Naive thymus-derived CD4-positive, alpha-beta T cell (primary cell): ENCODE data around the gene KLHL5. TPM values are rescaled to one million over a fixed set of nuclear protein-coding genes. Genes with fewer than 3 reads are reported as not detected.

Source experiments
- ATAC-seq: fragments of 150-1000 bp; cut with Tn5 transposase; 2 replicates; pipeline ENCODE4 v1.10.0; 2021; ENCODE audit warnings: mild to moderate bottlenecking, moderate library complexity
- CTCF ChIA-PET: fragments of 350-600 bp; sonication (Branson Sonifier 250); formaldehyde crosslinking; loops from one replicate; lab custom pipeline; 2021; ENCODE audit warnings: antibody characterized with exemption; lab: Charles Lee
- POLR2A ChIA-PET: fragments of 350-600 bp; sonication (Branson Sonifier 250); formaldehyde crosslinking; loops from one replicate; lab custom pipeline; 2021; ENCODE audit warnings: antibody characterized with exemption, inconsistent platforms; lab: Charles Lee
- DNase-seq, 9 donors: peaks; one replicate each; pipeline versions ENCODE4 v3.0.0 to v3.0.0-alpha.2; 2020 to 2022; ENCODE audit warnings: mixed read lengths in 1 of 9
- H3K27ac ChIP-seq: one replicate; pipeline ENCODE4 v1.7.0; 2013; ENCODE audit warnings: mild to moderate bottlenecking, low read depth, low read length, moderate library complexity
- H3K27me3 ChIP-seq, 2 donors: one replicate each; pipeline ENCODE4 v1.7.0; 2013; ENCODE audit warnings: low read length in 2 of 2, mild to moderate bottlenecking in 2 of 2, moderate library complexity in 2 of 2; ENCODE audit not compliant: control insufficient read depth in 2 of 2, insufficient read depth in 2 of 2
- H3K36me3 ChIP-seq, 3 experiments: 1 replicate in 2 of 3; 2 replicates in 1 of 3; pipeline ENCODE4 v1.7.0; 2013; ENCODE audit warnings: low read length in 3 of 3, mild to moderate bottlenecking in 3 of 3, moderate library complexity in 1 of 3; ENCODE audit not compliant: insufficient read depth in 3 of 3, control insufficient read depth in 2 of 3
- H3K4me1 ChIP-seq, 2 donors: one replicate each; pipeline ENCODE4 v1.7.0; 2013; ENCODE audit warnings: low read length in 2 of 2, mild to moderate bottlenecking in 2 of 2, moderate library complexity in 1 of 2; ENCODE audit not compliant: control insufficient read depth in 2 of 2, insufficient read depth in 2 of 2
- H3K4me3 ChIP-seq: 2 replicates; pipeline ENCODE4 v1.7.0; 2013; ENCODE audit warnings: mild to moderate bottlenecking, low read length
- H3K9me3 ChIP-seq, 3 experiments: 1 replicate in 2 of 3; 2 replicates in 1 of 3; pipeline ENCODE4 v1.7.0; 2013; ENCODE audit warnings: low read length in 3 of 3; ENCODE audit not compliant: control insufficient read depth in 2 of 3
- H3K27ac Mint-ChIP-seq, 9 donors: one replicate each; pipeline ENCODE4 v1.8.0; 2020 to 2022; ENCODE audit warnings: mixed read lengths in 9 of 9, mild to moderate bottlenecking in 8 of 9, moderate library complexity in 5 of 9, inconsistent platforms in 2 of 9
- H3K27me3 Mint-ChIP-seq, 5 donors: one replicate each; pipeline ENCODE4 v1.8.0; 2021 to 2022; ENCODE audit warnings: mixed read lengths in 5 of 5, mild to moderate bottlenecking in 1 of 5
- H3K36me3 Mint-ChIP-seq, 5 donors: one replicate each; pipeline ENCODE4 v1.8.0; 2020 to 2022; ENCODE audit warnings: mixed read lengths in 5 of 5, mild to moderate bottlenecking in 3 of 5, inconsistent platforms in 1 of 5
- H3K4me1 Mint-ChIP-seq, 7 donors: one replicate each; pipeline ENCODE4 v1.8.0; 2020 to 2022; ENCODE audit warnings: mixed read lengths in 7 of 7, mild to moderate bottlenecking in 3 of 7, inconsistent platforms in 1 of 7
- H3K4me3 Mint-ChIP-seq, 10 donors: one replicate each; pipeline ENCODE4 v1.8.0; 2020 to 2022; ENCODE audit warnings: mild to moderate bottlenecking in 10 of 10, mixed read lengths in 10 of 10, moderate library complexity in 6 of 10, inconsistent platforms in 2 of 10
- H3K9me3 Mint-ChIP-seq, 11 donors: one replicate each; pipeline ENCODE4 v1.8.0; 2020 to 2022; ENCODE audit warnings: mixed read lengths in 11 of 11, mild to moderate bottlenecking in 4 of 11, inconsistent platforms in 1 of 11, moderate library complexity in 1 of 11
- intact Hi-C, 2 donors: fragments of 100-400 bp; cut with micrococcal nuclease; formaldehyde crosslinking; loops; one replicate each; pipeline ENCODE4 v1.15.1; 2023
- polyA plus RNA-seq, 2 donors: library from polyadenylated mRNA; unstranded; fragments of 300-500 nt; fragmentation: Illumina TruSeq; gene quantifications; one replicate each; pipeline ENCODE4 v1.2.3, GENCODE V29; 2021
- total RNA-seq, 6 experiments: library from RNA in 5 of 6; stranded (reverse) in 5 of 6; gene quantifications; 1 replicate in 5 of 6; 2 replicates in 1 of 6; pipeline ENCODE4 v1.2.3 and lab custom pipeline; 2021 to 2026

Gene KLHL5
- total and polyA plus RNA-seq, 7 experiments from 2014 or later = 8.7 to 56.7 (median 25.6) TPM

DNA sequence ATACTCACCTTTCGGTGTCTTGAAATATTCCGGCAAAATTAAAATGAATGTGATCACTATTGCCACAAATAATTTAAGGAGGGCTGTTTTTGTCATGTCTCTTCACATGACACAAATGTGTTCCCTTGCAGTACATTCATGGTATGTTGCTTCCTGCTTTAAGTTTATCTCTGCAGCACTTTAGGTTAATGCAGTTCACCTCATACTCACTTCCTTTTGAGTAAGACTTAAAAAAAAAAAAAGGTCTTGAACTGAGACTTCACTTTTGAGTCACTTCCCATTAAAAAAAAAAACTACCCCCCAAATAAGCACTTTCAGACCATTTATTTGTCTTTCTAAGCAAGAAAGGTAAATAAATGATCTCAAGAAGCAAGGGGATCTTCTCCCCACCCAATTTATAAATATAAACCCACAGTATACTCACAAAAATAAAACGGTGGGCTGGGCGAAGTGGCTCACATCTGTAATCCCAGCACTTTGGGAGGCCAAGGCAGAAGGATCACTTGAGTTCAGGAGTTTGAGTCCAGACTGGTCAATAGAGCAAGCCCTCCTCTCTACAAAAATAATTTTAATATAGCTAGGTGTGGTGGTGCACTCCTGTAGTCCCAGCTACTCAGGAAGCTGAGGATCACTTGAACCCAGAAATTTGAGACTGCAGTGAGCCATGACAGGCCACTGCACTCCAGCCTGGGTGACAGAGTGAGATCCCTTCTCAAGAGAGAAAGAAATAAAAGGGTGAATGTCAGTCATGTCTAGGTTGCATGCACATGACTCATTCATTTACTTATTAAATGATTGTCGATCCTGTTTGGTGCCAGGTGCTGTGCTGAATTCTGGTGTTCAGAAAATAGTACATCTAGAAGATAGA, 29.6 kb upstream of the KLHL5 start, which contains the start of gene TMEM156:
Gene TMEM156, minus strand, starts transcription at position 192 of the 868 bp plus-strand sequence. Its CDS starts 96 bp downstream, at position 96.
- no peaks in the 10 kb centered on the region for H3K27me3 Mint-ChIP-seq
- Histone ChIP-seq H3K4me1 (peaks cover 29 to 45% of the 10 kb centered on the region in 2 donors), H3K27me3 (no peaks in the 10 kb centered on the region), H3K36me3 (no peaks in the 10 kb centered on the region), H3K27ac (peak within 1 kb of the TSS; percentile 55), H3K9me3 (no peaks in the 10 kb centered on the region), H3K4me3 (peak within 1 kb of the TSS; percentile 61)
- H3K9me3 Mint-ChIP-seq = no peaks in the 10 kb centered on the region
- CTCF ChIA-PET = interaction anchor here (0.6 kb wide), 2 partner anchors 9 to 653 kb away, joined by 3 to 4 read pairs; no protein-coding TSS in a partner anchor
- peak within 1 kb of the TSS; percentile 19 to 93 (median 87) for H3K27ac Mint-ChIP-seq
- peaks cover 16 to 55% (median 44%) of the 10 kb centered on the region in 7 donors for H3K4me1 Mint-ChIP-seq
- ATAC-seq (peak; percentile 93), DNase-seq (peak in 7 of 9 donors; percentile 59 to 77 (median 70))
- intact Hi-C loops = loop anchor here (1.0 to 5.0 kb wide), 12 partner anchors 12 to 605 kb away; partner anchors contain the start of genes KLF3 (in 1 of the 2), LIAS (in 1 of the 2), RPL9 (in 1 of the 2) and SMIM14 (in 1 of the 2)
- peak within 1 kb of the TSS; percentile 65 to 89 (median 82) for H3K4me3 Mint-ChIP-seq
- POLR2A ChIA-PET = interaction anchor here (0.6 to 7.0 kb wide), 3 partner anchors 13 to 647 kb away, joined by 3 to 76 read pairs (median 4); no protein-coding TSS in a partner anchor
- H3K36me3 Mint-ChIP-seq = peaks cover 0 to 5% (median 0%) of the 10 kb centered on the region in 5 donors

DNA sequence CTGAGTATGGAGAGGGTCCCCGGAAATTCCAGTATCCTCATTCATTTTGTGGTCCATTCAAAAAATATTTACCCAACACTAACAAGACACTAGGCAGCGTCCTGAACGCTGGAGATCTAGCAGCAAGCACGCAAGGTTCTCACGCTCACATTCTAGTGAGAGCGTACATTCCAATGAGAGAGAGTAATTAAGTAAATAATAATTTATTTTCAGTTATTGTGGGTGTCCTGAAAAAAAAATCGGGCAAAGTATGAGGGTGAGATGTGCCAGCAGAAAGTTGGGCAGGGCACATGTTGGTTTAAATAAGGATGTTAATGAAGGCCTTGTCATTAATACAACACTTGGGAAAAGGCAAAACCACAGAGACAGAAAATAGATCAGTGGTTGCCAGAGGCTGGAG, 25.9 kb upstream of the KLHL5 start:
- CTCF ChIA-PET = no interaction called here
- no peaks in the 10 kb centered on the region for H3K27me3 Mint-ChIP-seq
- no peaks in the 10 kb centered on the region for H3K36me3 ChIP-seq

DNA sequence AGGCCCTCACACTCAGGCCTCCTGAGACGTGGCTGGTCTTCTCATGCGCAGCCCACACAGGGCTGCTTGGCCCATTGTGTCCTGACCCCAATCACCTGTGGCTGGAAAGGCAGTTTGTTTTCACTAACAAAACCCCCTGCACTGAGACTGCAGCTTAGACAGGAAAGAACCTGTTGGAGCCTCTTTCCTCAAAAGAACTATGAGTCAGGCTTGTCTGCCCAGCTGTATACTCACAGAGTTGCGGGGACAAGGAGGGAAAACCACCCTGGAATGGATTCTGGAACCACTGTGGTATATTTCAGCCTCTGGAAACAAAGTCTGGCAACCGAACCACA, 24.6 kb upstream of the KLHL5 start:
- H3K4me1 ChIP-seq = peaks cover 7 to 16% of the 10 kb centered on the region in 2 donors
- Mint-ChIP-seq H3K4me3 (peak overlapping the region in 1 of 10 donors; percentile 18), H3K27me3 (no peaks in the 10 kb centered on the region), H3K9me3 (no peaks in the 10 kb centered on the region), H3K27ac (peak overlapping the region in 1 of 9 donors; percentile 58), H3K36me3 (peaks cover 0 to 1% (median 0%) of the 10 kb centered on the region in 5 donors), H3K4me1 (peaks cover 3 to 42% (median 21%) of the 10 kb centered on the region in 7 donors)
- H3K36me3 ChIP-seq = no peaks in the 10 kb centered on the region
- intact Hi-C loops = no loop called here
- no peaks in the 10 kb centered on the region for H3K9me3 ChIP-seq
- POLR2A ChIA-PET = interaction anchor here (0.6 kb wide), 1 partner anchor 918 kb away, joined by 5 read pairs; no protein-coding TSS in a partner anchor
- DNase-seq = no peak
- CTCF ChIA-PET = no interaction called here
- ATAC-seq = no peak
- no peak overlapping the region for H3K27ac ChIP-seq
- no peak overlapping the region for H3K4me3 ChIP-seq
- H3K27me3 ChIP-seq = no peaks in the 10 kb centered on the region

More for the DNA sequence above, 25.9 kb upstream of the KLHL5 start:
- Histone ChIP-seq H3K9me3 (no peaks in the 10 kb centered on the region), H3K4me1 (peaks cover 9 to 17% of the 10 kb centered on the region in 2 donors), H3K27ac (no peak overlapping the region), H3K4me3 (no peak overlapping the region), H3K27me3 (no peaks in the 10 kb centered on the region)
- H3K27ac Mint-ChIP-seq = peak overlapping the region in 1 of 9 donors; percentile 38
- no peak overlapping the region for H3K4me3 Mint-ChIP-seq
- POLR2A ChIA-PET = no interaction called here
- DNase-seq (no peak), ATAC-seq (no peak)
- H3K9me3 Mint-ChIP-seq = no peaks in the 10 kb centered on the region
- peaks cover 0 to 1% (median 0%) of the 10 kb centered on the region in 5 donors for H3K36me3 Mint-ChIP-seq
- intact Hi-C loops = no loop called here
- H3K4me1 Mint-ChIP-seq = peaks cover 0 to 41% (median 23%) of the 10 kb centered on the region in 7 donors

DNA sequence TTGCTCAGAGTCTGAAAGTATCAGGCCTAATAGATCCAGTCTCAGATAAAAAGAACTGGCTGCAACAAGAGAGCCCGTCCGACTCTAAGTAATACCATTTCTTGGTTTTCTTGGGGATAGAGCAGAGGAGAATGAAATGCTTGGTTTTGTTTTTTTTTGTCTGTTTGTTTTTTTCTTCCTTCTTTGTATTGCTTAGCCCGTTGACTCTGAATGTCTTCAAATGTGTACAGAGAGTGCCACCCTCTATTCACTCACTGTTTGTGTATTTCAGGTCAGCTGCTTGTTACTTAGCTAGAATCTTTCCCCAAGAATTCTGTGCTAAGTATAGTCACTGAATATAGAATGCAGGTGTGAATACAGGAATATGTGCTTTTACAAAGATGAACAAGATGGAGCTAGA, 24.1 kb upstream of the KLHL5 start:
- no peaks in the 10 kb centered on the region for H3K36me3 ChIP-seq
- H3K27me3 Mint-ChIP-seq = no peaks in the 10 kb centered on the region
- POLR2A ChIA-PET = interaction anchor here (0.5 to 0.7 kb wide), 3 partner anchors 124 to 1467 kb away, joined by 3 to 5 read pairs (median 3); no protein-coding TSS in a partner anchor
- H3K9me3 ChIP-seq = no peaks in the 10 kb centered on the region
- ATAC-seq = no peak
- H3K4me3 Mint-ChIP-seq = no peak overlapping the region
- intact Hi-C loops = no loop called here
- no peak overlapping the region for H3K27ac ChIP-seq
- DNase-seq = no peak
- H3K36me3 Mint-ChIP-seq = peaks cover 0 to 1% (median 0%) of the 10 kb centered on the region in 5 donors
- H3K4me3 ChIP-seq = no peak overlapping the region
- peaks cover 3 to 40% (median 19%) of the 10 kb centered on the region in 7 donors for H3K4me1 Mint-ChIP-seq
- peak overlapping the region in 2 of 9 donors; percentile 29 to 58 for H3K27ac Mint-ChIP-seq
- CTCF ChIA-PET = no interaction called here
- H3K27me3 ChIP-seq = no peaks in the 10 kb centered on the region
- no peaks in the 10 kb centered on the region for H3K9me3 Mint-ChIP-seq
- H3K4me1 ChIP-seq = peaks cover 2 to 11% of the 10 kb centered on the region in 2 donors

DNA sequence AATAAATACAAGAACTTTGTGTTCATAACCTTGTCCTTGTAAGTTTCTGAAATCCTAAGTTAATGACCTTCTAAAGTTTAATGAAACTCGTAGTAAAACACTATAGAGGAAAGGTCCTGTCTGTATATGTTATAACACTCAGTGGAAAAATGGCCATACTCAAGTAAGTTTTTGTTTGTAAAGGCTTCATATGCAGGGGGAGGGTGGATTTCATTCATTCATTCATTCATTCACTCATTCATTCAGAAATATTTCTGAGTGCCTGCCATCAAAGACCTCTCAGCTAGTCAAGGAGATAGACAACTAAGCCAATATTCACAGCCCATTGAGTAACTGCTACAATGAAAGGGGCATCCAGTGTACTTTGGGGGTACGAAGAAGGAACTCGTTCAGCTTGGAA, 22.9 kb upstream of the KLHL5 start:
- intact Hi-C loops = no loop called here
- POLR2A ChIA-PET = no interaction called here
- Histone ChIP-seq H3K36me3 (no peaks in the 10 kb centered on the region), H3K27me3 (no peaks in the 10 kb centered on the region), H3K4me1 (peaks cover 8 to 10% of the 10 kb centered on the region in 2 donors), H3K27ac (no peak overlapping the region), H3K9me3 (no peaks in the 10 kb centered on the region), H3K4me3 (no peak overlapping the region)
- Mint-ChIP-seq H3K4me3 (no peak overlapping the region), H3K36me3 (peaks cover 0 to 1% (median 0%) of the 10 kb centered on the region in 5 donors), H3K27ac (no peak overlapping the region), H3K27me3 (no peaks in the 10 kb centered on the region), H3K4me1 (peaks cover 3 to 43% (median 20%) of the 10 kb centered on the region in 7 donors), H3K9me3 (no peaks in the 10 kb centered on the region)
- ATAC-seq (no peak), DNase-seq (no peak)
- CTCF ChIA-PET = no interaction called here

DNA sequence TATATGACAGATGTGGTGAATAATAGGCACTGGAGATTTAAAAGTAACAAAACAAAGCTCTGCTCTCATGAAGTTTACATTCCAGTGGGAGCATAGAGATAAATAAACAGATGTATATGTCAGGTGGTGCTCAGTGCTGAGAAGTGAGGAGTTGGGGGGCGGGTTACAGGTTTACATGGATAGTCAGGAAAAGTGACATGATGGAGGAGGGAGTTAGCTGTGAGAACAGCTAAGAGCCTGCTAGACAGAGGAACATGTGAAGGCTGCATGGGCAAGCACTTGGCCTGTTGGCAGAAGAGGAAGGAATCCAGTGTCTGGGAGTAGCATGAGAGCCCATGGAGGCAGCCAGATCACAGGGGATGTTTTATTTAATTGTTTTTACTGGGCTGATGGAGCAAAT, 19.7 kb upstream of the KLHL5 start:
- Mint-ChIP-seq H3K27ac (peak overlapping the region in 7 of 9 donors; percentile 4 to 78 (median 44)), H3K4me1 (peaks cover 9 to 49% (median 39%) of the 10 kb centered on the region in 7 donors), H3K36me3 (peaks cover 0 to 7% (median 0%) of the 10 kb centered on the region in 5 donors), H3K9me3 (no peaks in the 10 kb centered on the region), H3K27me3 (no peaks in the 10 kb centered on the region), H3K4me3 (peak overlapping the region in 9 of 10 donors; percentile 0 to 53 (median 16))
- no peaks in the 10 kb centered on the region for H3K9me3 ChIP-seq
- no peaks in the 10 kb centered on the region for H3K36me3 ChIP-seq
- CTCF ChIA-PET = interaction anchor here (0.6 to 0.9 kb wide), 2 partner anchors 11 to 528 kb away, joined by 3 read pairs; no protein-coding TSS in a partner anchor
- H3K27ac ChIP-seq = no peak overlapping the region
- no peak overlapping the region for H3K4me3 ChIP-seq
- H3K27me3 ChIP-seq = no peaks in the 10 kb centered on the region
- peaks cover 17 to 22% of the 10 kb centered on the region in 2 donors for H3K4me1 ChIP-seq
- intact Hi-C loops = loop anchor here (5.0 to 10.0 kb wide), 4 partner anchors 185 to 1015 kb away; partner anchors contain the start of genes N4BP2 (in 2 of the 2) and TLR6 (in 1 of the 2)
- DNase-seq (no peak), ATAC-seq (no peak)
- POLR2A ChIA-PET = interaction anchor here (0.8 to 7.6 kb wide), 4 partner anchors 8 to 17 kb away, joined by 3 to 76 read pairs (median 4); partner anchors contain the start of gene TMEM156
